ENCODE data around the gene XPO6.

The XPO6 gene

DNA sequence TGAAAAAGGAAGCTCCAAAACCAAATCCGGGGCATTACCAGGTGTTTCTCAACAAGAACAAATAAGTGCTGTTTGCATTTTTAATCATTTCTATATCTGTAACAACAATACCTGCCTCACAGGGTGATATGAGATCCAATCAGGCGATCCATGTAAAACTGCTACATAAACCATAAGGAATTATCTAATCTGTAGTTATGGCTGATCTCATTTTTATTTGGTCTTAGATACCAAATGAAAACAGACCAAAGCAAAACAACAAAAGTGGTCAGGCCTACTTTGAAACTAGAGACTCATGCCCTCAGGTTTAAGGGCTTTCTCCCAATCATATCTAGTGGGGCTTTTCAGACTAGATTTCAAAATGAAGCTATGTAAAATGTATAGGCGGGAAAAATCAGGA, 28.3 kb downstream of the XPO6 start (continued):
- no peak for TF ChIP-seq ZNF518A (tag by site-specific recombination; conservative IDR thresholded peaks at IDR 0.05; ENCODE audit: low read depth)
- no peak for TF ChIP-seq BCL11B (tag by site-specific recombination; IDR thresholded peaks at IDR 0.05; ENCODE audit: low read depth)
- no peak for TF ChIP-seq ZNF777 (tag by site-specific recombination; IDR thresholded peaks at IDR 0.05; ENCODE audit: borderline replicate concordance)
- TF ChIP-seq KLF9 (tag by site-specific recombination; IDR thresholded peaks at IDR 0.05; ENCODE audit: low read depth) = no peak
- TF ChIP-seq, protein P1, sequence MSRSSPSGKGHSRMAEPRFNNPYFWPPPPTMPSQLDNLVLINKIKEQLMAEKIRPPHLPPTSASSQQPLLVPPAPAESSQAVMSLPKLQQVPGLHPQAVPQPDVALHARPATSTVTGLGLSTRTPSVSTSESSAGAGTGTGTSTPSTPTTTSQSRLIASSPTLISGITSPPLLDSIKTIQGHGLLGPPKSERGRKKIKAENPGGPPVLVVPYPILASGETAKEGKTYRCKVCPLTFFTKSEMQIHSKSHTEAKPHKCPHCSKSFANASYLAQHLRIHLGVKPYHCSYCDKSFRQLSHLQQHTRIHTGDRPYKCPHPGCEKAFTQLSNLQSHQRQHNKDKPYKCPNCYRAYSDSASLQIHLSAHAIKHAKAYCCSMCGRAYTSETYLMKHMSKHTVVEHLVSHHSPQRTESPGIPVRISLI (tag by site-specific recombination; IDR thresholded peaks at IDR 0.05) = no peak
- TF ChIP-seq ZNF843 (tag by site-specific recombination; IDR thresholded peaks at IDR 0.05) = peak; percentile 49; the same call in 1 of the 2 replicates
- no peak for TF ChIP-seq YY2 (tag by site-specific recombination; IDR thresholded peaks at IDR 0.05)
- TF ChIP-seq, protein P2, sequence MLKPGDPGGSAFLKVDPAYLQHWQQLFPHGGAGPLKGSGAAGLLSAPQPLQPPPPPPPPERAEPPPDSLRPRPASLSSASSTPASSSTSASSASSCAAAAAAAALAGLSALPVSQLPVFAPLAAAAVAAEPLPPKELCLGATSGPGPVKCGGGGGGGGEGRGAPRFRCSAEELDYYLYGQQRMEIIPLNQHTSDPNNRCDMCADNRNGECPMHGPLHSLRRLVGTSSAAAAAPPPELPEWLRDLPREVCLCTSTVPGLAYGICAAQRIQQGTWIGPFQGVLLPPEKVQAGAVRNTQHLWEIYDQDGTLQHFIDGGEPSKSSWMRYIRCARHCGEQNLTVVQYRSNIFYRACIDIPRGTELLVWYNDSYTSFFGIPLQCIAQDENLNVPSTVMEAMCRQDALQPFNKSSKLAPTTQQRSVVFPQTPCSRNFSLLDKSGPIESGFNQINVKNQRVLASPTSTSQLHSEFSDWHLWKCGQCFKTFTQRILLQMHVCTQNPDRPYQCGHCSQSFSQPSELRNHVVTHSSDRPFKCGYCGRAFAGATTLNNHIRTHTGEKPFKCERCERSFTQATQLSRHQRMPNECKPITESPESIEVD (tag by site-specific recombination; IDR thresholded peaks at IDR 0.05) = peak; percentile 81
- TF ChIP-seq ZNF514 (tag by site-specific recombination; IDR thresholded peaks at IDR 0.05) = no peak
- TF ChIP-seq ZNF530 (tag by site-specific recombination; IDR thresholded peaks at IDR 0.05; ENCODE audit: low read depth) = no peak

DNA sequence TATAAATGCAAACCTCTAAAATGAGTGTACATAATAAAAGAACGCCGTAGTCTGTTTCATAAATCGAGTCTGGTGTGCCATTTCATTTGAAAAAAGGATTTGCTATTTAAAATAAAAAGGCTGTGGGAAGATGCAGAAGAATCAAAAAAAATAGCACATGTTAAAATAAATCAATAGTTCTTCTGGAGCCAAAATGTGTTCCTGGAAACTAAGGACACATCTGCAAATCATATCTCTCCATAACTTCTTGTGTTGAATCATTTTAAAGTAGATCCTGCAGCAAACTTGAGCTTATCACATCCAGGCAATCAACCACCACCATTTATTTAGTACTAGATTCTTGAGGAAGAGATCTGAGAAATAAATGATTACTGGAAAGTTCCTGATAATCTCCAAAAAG, 29.0 kb downstream of the XPO6 start:
- Histone ChIP-seq H3K36me3 (ENCODE audit: control insufficient read depth in 2 of 2, insufficient read depth in 1 of 2, low read length in 2 of 2) (peaks cover 4 to 6% of the 10 kb centered on the region in 2 experiments; a peak in 2 of 3 replicates), H3K27ac (ENCODE audit: extremely low read depth, low read depth, low read length) (no peak overlapping the region; the same call in 1 of the 2 replicates), H3K4me1 (ENCODE audit: control insufficient read depth, insufficient read depth, low read length) (peaks cover 23% of the 10 kb centered on the region), H3K4me3 (ENCODE audit: low read depth, low read length) (no peak overlapping the region), H3K9me3 (ENCODE audit: control insufficient read depth, insufficient read depth, low read depth, low read length) (no peaks in the 10 kb centered on the region)
- CTCF ChIA-PET = no interaction called here
- POLR2A ChIA-PET = interaction anchor here (1.9 kb wide), 1 partner anchor 11 kb away, joined by 4 read pairs; no protein-coding TSS in a partner anchor
- no peak for TF ChIP-seq ZNF555 (tag by site-specific recombination; conservative IDR thresholded peaks at IDR 0.05)
- TF ChIP-seq PBX3 (CRISPR knock-in tag; IDR thresholded peaks at IDR 0.05) = no peak
- TF ChIP-seq, protein P3, sequence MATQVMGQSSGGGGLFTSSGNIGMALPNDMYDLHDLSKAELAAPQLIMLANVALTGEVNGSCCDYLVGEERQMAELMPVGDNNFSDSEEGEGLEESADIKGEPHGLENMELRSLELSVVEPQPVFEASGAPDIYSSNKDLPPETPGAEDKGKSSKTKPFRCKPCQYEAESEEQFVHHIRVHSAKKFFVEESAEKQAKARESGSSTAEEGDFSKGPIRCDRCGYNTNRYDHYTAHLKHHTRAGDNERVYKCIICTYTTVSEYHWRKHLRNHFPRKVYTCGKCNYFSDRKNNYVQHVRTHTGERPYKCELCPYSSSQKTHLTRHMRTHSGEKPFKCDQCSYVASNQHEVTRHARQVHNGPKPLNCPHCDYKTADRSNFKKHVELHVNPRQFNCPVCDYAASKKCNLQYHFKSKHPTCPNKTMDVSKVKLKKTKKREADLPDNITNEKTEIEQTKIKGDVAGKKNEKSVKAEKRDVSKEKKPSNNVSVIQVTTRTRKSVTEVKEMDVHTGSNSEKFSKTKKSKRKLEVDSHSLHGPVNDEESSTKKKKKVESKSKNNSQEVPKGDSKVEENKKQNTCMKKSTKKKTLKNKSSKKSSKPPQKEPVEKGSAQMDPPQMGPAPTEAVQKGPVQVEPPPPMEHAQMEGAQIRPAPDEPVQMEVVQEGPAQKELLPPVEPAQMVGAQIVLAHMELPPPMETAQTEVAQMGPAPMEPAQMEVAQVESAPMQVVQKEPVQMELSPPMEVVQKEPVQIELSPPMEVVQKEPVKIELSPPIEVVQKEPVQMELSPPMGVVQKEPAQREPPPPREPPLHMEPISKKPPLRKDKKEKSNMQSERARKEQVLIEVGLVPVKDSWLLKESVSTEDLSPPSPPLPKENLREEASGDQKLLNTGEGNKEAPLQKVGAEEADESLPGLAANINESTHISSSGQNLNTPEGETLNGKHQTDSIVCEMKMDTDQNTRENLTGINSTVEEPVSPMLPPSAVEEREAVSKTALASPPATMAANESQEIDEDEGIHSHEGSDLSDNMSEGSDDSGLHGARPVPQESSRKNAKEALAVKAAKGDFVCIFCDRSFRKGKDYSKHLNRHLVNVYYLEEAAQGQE (tag by site-specific recombination; IDR thresholded peaks at IDR 0.05) = no peak
- no peak for TF ChIP-seq ZFP69B (tag by site-specific recombination; IDR thresholded peaks at IDR 0.05)
- TF ChIP-seq, protein P4, sequence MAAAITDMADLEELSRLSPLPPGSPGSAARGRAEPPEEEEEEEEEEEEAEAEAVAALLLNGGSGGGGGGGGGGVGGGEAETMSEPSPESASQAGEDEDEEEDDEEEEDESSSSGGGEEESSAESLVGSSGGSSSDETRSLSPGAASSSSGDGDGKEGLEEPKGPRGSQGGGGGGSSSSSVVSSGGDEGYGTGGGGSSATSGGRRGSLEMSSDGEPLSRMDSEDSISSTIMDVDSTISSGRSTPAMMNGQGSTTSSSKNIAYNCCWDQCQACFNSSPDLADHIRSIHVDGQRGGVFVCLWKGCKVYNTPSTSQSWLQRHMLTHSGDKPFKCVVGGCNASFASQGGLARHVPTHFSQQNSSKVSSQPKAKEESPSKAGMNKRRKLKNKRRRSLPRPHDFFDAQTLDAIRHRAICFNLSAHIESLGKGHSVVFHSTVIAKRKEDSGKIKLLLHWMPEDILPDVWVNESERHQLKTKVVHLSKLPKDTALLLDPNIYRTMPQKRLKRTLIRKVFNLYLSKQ (tag by site-specific recombination; IDR thresholded peaks at IDR 0.05; ENCODE audit: borderline replicate concordance) = no peak
- no peak for TF ChIP-seq ZNF394 (tag by site-specific recombination; IDR thresholded peaks at IDR 0.05; ENCODE audit: borderline replicate concordance)
- no peak for TF ChIP-seq HOXC10 (CRISPR knock-in tag; IDR thresholded peaks at IDR 0.05)
- TF ChIP-seq ZNF404 (tag by site-specific recombination; IDR thresholded peaks at IDR 0.05) = no peak
- TF ChIP-seq ZNF121 (tag by site-specific recombination; IDR thresholded peaks at IDR 0.05) = no peak
- no peak for TF ChIP-seq ZNF658 (tag by site-specific recombination; IDR thresholded peaks at IDR 0.05)
- no peak for TF ChIP-seq ZEB2 (tag by site-specific recombination; IDR thresholded peaks at IDR 0.05)

Data from HEK293 (cell line).